GM12892 (cell line): ENCODE data around the gene MESD.
"Not testable (repeated sequence)": the region's sequence is repeated elsewhere in the genome, so short reads cannot be mapped to it uniquely, and the experiment has no call there.

ENCODE experiments used
- DNase-seq: peaks from one replicate; pipeline ENCODE4 v3.0.0; 2011; ENCODE audit not compliant: insufficient read length
- FAIRE-seq: peaks from 2 replicates; lab custom pipeline; 2011; peaks lifted over from hg19 to GRCh38; lab: Jason Lieb, UNC
- POLR2A ChIP-seq: IDR thresholded peaks from 2 replicates; pipeline ENCODE4 v1.6.1; 2011; ENCODE audit warnings: low read depth, low read length, control low read depth
- POLR2AphosphoS5 ChIP-seq: IDR thresholded peaks from 2 replicates; pipeline ENCODE4 v1.6.1; 2011; ENCODE audit warnings: low read depth, low read length, control low read depth
- TAF1 ChIP-seq: IDR thresholded peaks from 2 replicates; pipeline ENCODE4 v1.6.1; 2011; ENCODE audit warnings: low read depth, mild to moderate bottlenecking, control low read depth, low read length, borderline replicate concordance

The MESD gene

DNA sequence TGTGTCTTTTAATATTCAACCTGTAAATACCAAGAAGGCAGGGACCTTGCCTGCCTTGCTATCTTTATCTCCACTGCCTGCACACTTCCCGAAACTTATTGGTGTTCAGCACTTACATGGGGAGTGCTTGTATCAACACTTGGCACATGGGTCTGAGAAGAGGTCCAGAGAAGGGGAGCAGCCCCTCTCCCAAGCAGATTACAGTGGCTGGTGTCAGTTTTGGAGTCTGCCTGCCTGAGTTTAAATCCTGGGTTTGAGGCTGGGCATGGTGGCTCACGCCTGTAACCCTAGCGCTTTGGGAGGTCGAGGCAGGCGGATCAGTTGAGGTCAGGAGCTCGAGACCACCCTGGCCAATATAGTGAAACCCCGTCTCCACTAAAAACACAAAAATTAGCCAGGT, 20.3 kb downstream of the MESD start:
- FAIRE-seq (no peak), DNase-seq (no peak)
- TF ChIP-seq POLR2AphosphoS5: no peak
- no peak for TF ChIP-seq POLR2A
- TF ChIP-seq TAF1: no peak

DNA sequence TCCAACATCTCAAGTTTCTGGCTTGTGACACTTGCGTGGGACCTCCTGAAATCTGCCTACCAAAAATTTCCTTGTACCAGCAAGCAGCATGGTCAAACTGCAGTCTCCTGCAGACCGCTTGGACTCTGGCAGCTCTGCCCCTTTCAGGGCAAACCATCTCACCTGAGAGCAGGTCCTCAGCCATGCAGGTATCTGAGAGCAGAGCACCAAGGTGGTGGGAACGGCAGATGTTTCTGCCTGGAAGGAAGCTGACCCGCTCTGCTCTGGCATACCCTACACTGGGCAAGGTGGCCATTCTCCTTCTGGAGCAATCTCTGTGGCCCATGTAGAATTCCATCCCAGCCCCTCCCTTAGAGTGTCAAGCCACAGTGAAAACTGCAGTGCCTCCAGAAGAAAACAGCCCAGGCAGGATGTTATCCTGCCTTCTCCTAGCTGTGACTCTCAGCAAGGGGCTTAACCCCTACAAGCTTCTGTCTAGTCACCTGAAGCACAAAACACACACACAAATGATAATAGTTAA, 21.6 kb downstream of the MESD start:
- FAIRE-seq: no peak
- DNase-seq: no peak
- no peak for TF ChIP-seq TAF1
- no peak for TF ChIP-seq POLR2A
- no peak for TF ChIP-seq POLR2AphosphoS5

DNA sequence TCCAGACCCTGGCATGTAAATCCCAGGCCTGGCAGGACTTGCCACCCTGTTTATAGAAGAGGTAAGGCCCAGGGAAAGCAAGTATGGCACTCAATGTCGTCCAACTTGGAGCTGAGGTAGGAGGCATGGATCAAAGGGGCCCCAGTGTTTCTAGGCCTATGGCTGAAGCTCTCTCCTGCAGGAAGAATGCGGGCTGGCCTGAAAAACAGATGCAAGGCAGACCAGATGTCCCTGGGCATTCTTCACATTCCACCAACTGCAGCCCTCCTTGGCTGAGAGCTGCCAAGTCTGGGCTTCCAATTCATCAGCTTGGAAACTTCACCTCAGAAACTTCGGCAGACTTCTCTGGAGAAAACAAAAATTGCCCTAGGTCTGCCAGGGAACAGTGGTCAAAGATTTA, 22.2 kb downstream of the MESD start:
- FAIRE-seq (no peak), DNase-seq (no peak)
- TF ChIP-seq TAF1 (no peak), POLR2A (no peak), POLR2AphosphoS5 (no peak)

DNA sequence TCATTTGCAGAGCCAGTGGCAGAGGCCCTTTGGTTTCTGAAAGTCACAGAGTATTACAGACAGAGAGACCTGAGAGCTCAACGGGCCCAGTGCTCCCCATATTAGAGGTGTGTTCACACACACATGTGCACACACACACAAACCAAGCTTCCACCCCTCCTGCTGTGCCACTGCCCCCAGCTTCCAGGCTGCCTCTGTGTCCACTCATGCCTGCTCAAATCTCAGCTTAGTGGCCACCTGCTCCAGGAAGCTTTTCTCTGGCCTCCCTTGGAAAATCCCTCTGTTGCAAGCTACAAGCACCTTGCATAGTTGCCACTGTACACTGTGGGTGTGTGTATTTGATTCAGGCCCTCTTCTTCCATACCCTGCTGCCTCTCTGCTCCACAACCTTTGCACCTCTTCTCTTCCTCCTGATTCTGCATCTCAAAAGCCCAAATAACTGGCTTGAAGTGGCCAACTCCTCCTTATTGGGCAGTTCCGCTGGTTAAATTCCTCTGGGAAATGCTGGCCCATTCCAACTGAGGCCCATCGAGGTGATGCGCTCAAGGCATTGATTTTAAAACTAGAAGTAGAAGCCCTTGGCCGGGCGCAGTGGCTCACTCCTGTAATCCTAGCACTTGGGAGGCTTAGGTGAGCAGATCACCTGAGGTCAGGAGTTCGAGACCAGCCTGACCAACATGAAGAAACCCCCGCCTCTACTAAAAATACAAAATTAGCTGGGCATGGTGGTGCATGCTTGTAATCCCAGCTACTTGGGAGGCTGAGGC, 23.0 kb downstream of the MESD start:
- DNase-seq (no peak), FAIRE-seq (no peak)
- TF ChIP-seq TAF1 (no peak), POLR2AphosphoS5 (no peak), POLR2A (no peak)

DNA sequence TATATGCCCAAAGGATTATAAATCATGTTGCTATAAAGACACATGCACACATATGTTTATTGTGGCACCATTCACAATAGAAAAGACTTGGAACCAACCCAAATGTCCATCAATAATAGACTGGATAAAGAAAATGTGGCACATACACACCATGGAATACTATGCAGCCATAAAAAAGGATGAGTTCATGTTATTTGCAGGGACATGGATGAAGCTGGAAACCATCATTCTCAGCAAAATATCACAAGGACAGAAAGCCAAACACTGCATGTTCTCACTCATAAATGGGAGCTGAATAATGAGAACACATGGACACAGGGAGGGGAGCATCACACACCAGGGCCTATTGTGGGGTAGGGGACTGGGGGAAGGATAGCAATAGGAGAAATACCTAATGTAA, 24.2 kb downstream of the MESD start:
- not testable (repeated sequence) for FAIRE-seq

DNA sequence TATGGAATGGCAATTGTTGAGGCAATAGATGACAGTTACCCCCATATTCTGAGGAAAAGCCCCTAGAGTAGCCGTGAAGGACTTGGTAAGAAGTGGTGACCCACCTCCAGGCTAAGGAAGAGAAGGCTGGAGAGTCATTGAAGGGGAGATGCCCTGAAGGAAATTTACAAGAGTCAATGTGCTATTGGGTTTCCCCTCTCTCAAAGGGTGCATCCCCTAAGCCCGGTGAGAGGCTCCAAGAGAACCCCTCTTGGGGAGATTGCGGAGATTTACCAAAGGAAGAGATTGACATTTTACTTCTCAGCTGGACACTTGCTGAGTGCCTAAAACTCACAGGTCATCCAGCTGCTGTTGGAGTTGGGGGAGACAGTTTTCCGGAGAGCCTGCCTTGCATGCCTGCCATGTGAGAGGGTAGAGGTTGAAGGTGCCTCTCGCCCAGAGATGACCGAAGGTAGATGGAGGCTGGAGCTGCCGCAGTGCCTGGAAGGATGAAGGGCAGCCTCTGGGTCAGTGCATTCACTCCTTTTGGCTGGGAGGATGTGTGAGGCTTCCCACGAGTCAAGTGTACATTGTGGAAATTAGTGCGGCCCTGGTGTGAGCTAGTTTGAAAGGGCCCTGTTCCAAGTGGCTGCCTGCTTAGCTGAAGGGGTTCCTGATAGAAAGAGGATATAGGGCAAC, 30.7 kb downstream of the MESD start:
- TF ChIP-seq POLR2AphosphoS5 (no peak), POLR2A (no peak), TAF1 (no peak)
- FAIRE-seq (no peak), DNase-seq (no peak)

More for the DNA sequence above, 24.2 kb downstream of the MESD start:
- not testable (repeated sequence) for DNase-seq

DNA sequence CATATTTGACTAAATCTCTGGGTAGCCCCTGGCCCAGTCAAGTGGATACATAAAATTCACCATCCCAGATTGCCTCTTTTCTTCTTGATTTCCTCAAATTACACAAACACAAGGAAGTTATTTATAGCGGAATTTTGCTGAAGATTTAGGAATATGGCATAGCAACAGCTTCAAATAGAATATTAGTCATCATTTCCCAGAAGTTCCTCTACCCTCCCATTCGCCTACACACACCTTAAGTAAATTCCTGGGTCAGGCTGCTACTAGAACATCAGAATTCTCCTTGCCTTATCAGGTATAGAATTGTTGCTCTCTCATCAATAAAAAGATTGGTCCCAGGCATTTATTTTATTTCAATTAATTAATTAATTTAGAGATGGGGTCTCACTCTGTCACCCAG, 31.6 kb downstream of the MESD start:
- TF ChIP-seq POLR2AphosphoS5 (no peak), TAF1 (no peak), POLR2A (no peak)
- no peak for DNase-seq
- no peak for FAIRE-seq

DNA sequence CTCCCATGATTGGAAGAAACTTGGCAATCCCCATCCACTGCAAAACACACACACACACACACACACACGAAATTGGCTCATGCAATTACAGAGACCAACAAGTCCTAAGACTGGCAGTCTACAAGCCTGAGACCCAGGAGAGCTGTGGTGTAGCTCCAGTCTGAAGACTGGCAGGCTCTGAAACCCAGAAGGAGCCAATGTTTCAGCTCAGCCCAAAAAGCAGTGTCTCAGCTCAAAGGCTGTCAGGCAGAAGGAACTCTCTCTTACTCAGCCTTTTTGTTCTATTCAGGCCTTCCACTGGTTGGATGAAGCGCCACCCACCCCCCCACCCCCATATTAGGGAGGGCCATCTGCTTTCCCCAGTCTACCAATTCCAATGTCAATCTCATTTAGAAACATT, 32.1 kb downstream of the MESD start:
- TF ChIP-seq POLR2A (no peak), POLR2AphosphoS5 (no peak), TAF1 (no peak)
- DNase-seq (no peak), FAIRE-seq (no peak)

DNA sequence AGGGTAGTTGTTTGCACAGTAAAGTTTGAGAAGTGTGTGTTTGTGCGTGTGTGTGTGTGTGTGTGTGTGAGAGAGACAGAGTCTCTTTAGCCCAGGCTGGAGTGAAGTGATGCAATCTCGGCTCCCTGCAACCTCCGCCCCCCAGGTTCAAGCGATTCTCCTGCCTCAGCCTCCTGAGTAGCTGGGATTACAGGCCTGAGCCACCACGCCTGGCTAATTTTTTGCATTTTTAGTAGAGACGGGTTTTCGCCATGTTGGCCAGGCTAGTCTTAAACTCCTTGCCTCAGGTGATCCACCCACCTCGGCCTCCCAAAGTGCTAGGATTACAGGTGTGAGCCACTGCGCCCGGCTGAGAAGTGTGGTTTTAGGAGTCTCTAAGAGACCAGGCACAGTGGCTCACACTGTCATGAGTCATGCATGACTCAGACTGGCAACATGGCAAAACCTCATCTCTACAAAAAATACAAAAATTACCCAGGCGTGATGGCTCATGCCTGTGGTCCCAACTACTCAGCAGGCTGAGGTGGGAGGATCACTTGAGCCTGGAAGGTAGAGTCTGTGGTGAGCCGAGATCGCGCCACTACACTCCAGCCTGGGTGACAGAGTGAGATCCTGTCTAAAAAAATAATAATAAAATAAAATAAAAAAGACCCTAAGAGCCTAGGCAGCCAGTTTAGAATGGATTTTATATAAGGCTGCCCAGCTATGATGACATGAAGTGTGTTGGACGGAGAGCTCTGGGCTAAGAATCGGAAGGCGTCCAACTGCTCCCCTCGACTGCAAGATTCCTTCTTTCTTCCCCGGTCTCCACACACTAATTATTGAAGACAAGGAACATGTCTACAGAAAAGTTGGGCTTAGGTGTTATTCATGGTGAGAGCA, 33.8 kb downstream of the MESD start:
- not testable (repeated sequence) for DNase-seq

DNA sequence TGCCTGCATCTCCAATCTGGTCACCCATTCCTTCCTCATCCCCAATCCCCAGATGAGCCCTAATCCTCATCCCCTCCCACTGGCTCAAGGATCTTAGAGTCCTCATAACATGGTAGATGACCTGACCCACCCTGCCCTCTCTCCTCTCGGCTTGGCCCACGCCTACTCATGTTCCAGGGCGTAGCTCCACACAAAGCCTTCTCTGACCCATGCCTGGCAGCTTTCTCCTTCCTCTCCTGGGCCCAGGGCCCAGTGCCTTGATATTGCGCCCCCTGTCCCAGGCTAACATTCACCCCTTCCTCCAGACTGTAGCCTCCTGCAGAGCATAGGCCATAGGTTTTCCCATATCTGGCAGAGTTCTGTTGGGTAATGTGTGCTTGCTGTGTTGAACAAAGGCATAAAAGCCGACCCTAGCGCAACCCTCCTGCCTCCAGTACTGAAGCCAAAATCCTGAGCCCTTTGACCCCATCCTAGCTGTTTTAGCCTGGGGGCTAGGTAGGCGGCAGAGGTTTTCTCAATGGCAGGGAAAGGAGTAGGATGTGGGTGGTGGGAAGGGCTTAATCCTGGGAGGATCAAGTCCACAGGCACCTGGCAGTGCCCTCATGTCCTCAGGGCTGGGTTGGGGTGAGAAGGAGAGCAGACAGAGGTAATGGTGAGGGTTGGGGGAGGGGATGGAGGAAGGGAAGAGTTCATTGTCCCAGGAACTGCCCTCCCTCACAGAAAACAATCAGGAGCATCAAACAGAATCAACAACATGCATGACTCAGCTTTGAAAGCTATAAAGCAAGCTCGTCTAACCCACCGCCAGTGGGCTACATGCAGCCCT, 35.5 kb downstream of the MESD start:
- no peak for FAIRE-seq
- TF ChIP-seq POLR2AphosphoS5 (no peak), TAF1 (no peak), POLR2A (no peak)
- DNase-seq: no peak

More for the DNA sequence above, 33.8 kb downstream of the MESD start:
- FAIRE-seq: not testable (repeated sequence)

DNA sequence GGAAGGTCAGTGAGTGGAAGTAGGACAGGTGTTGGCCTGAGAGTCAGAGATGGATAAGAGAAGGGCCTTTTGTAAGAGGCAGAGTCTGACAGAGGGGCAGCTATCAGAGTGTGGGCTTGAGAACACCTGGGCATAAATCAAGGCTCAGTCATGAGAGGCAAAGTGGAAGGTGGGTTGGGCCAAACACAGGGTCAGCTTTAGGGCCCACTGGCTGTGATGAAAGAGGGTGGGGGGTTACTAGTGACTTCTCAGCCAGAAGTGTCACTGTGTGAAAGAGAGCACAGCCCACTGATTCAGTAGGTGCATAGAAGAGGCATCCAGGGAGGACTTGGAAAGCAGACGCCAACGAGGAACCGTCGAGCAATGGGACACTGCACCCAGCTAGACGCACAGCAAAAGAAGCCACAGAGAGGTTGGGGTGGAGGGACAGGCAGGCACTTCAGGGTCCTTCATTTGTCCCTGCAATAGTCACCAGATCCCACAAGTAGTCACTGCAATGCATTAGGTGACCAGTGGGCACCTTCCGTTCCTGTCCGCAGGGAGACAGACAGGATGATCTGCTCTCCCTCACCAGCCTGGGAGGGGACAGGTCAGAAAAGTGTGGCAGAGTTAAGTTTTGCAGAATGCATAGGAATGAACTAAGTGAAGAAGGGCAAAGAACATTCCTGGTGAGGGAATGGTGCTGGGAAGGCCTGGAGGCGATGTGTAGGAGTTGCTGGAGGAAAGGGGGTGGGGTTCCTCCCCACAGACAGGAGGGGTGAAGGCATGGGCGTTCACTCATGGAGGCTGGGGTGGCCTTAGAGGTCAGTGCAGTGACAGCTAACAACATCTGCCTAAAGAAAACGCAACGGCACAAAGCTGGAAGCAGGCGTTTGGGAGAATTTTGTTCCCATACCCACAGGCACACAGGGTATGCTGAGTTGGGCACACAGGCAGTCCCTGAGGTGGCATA, 36.3 kb downstream of the MESD start:
- no peak for FAIRE-seq

DNA sequence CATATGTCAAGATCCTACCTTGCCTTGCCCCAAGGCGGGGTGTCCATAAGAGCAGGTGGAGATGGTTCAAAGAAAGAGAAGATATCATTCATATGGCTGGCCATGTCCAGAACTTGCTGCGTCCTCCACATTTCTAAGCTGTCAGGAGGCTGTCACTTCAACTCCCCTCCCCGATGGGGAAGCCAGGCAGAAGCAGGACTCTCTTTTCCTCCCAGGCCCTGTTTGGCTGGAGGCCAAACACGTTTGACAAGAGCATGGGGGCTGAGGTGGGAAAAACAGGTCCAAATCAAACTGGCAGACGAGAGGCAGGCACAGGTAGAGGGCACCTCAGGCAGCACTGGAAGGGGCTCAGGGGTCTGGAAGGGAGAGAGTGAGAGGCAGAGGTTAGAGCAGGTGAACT, 37.7 kb downstream of the MESD start:
- no peak for FAIRE-seq

More for the DNA sequence above, 36.3 kb downstream of the MESD start:
- DNase-seq: no peak
- TF ChIP-seq TAF1 (no peak), POLR2A (no peak)

More for the DNA sequence above, 37.7 kb downstream of the MESD start:
- no peak for TF ChIP-seq POLR2AphosphoS5
- no peak for TF ChIP-seq TAF1
- TF ChIP-seq POLR2A: no peak
- no peak for DNase-seq
